ENCODE measurements around the gene ASB1.

GRCh38 chr2:238467792-238468191 is 41.1 kb downstream of the ASB1 start:
- TF ChIP-seq, protein P1, sequence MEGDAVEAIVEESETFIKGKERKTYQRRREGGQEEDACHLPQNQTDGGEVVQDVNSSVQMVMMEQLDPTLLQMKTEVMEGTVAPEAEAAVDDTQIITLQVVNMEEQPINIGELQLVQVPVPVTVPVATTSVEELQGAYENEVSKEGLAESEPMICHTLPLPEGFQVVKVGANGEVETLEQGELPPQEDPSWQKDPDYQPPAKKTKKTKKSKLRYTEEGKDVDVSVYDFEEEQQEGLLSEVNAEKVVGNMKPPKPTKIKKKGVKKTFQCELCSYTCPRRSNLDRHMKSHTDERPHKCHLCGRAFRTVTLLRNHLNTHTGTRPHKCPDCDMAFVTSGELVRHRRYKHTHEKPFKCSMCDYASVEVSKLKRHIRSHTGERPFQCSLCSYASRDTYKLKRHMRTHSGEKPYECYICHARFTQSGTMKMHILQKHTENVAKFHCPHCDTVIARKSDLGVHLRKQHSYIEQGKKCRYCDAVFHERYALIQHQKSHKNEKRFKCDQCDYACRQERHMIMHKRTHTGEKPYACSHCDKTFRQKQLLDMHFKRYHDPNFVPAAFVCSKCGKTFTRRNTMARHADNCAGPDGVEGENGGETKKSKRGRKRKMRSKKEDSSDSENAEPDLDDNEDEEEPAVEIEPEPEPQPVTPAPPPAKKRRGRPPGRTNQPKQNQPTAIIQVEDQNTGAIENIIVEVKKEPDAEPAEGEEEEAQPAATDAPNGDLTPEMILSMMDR (IDR thresholded peaks at IDR 0.05), result no peak
- TF ChIP-seq ZFX (IDR thresholded peaks at IDR 0.05; ENCODE audit: borderline replicate concordance), result no peak
